ENCODE results near the gene GPR108. TPM values are rescaled to one million over a fixed set of nuclear protein-coding genes. Genes with fewer than 3 reads are reported as not detected.
"Not testable (repeated sequence)": the region's sequence is repeated elsewhere in the genome, so short reads cannot be mapped to it uniquely, and the experiment has no call there.

The GPR108 gene
- total and polyA plus RNA-seq, 4 donors: 17.2 to 34.2 (median 30.5) TPM

- DNase-seq (ENCODE audit: low spot score): no peak
- TF ChIP-seq ZBTB33 (IDR thresholded peaks at IDR 0.05): no peak
- TF ChIP-seq RAD21 (IDR thresholded peaks at IDR 0.05): no peak
- TF ChIP-seq GABPA (IDR thresholded peaks at IDR 0.05 in 1 of 2, conservative IDR thresholded peaks at IDR 0.05 in 1 of 2): no peak
- TF ChIP-seq HNF4A (conservative IDR thresholded peaks at IDR 0.05): no peak
- TF ChIP-seq FOXA2 (IDR thresholded peaks at IDR 0.05): no peak
- no peak for TF ChIP-seq HNF4G (IDR thresholded peaks at IDR 0.05)
- no peak for TF ChIP-seq REST (IDR thresholded peaks at IDR 0.05)
- TF ChIP-seq TAF1 (conservative IDR thresholded peaks at IDR 0.05): no peak
- TF ChIP-seq, protein P1, sequence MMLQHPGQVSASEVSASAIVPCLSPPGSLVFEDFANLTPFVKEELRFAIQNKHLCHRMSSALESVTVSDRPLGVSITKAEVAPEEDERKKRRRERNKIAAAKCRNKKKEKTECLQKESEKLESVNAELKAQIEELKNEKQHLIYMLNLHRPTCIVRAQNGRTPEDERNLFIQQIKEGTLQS (IDR thresholded peaks at IDR 0.05): no peak
- no peak for TF ChIP-seq FOXA1 (IDR thresholded peaks at IDR 0.05)
- WGBS: 88% methylated on average over 2 of the region's 2 CpGs
- H3K9ac ChIP-seq (ENCODE audit: low read depth in 1 of 2, low read length in 2 of 2): no peak overlapping the region
- no peaks in the 10 kb centered on the region for H3K36me3 ChIP-seq (ENCODE audit: control insufficient read depth in 4 of 4, insufficient read depth in 3 of 4, low read depth in 1 of 4, low read length in 3 of 4)
- H3K27ac ChIP-seq (ENCODE audit: low read depth in 1 of 2, low read length in 2 of 2): no peak overlapping the region
- no peak overlapping the region for H3K4me3 ChIP-seq (ENCODE audit: low read depth in 1 of 3, low read length in 3 of 3)
- H3K9me3 ChIP-seq (ENCODE audit: control insufficient read depth in 4 of 4, low read length in 3 of 4): no peaks in the 10 kb centered on the region
- peaks cover 0 to 3% (median 0%) of the 10 kb centered on the region in 4 donors for H3K4me1 ChIP-seq (ENCODE audit: control insufficient read depth in 4 of 4, insufficient read depth in 4 of 4, low read length in 3 of 4)
- H3K27me3 ChIP-seq (ENCODE audit: control insufficient read depth in 4 of 4, insufficient read depth in 4 of 4, low read length in 3 of 4): no peaks in the 10 kb centered on the region
Measured at GRCh38 chr19:6777434-6777833, 40.1 kb upstream of the GPR108 start.

DNA sequence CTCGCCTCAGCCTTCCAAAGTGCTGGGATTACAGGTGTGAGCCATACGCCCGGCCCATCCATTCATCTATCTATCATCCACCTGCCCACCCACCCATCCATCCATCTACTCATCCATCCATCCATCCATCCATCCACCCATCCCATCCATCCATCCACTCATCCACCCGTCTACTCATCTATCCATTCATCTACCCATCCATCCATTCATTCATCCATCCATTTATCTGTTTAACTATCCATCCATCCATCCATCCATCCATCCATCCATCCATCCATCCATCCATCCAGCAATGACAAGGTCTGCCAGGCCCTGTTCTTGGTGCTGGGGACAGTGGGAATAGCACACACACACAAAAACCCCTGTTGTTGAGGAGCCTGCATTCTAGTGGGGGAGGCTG, 39.6 kb upstream of the GPR108 start:
- Histone ChIP-seq H3K27me3 (ENCODE audit: control insufficient read depth in 4 of 4, insufficient read depth in 4 of 4, low read length in 3 of 4) (no peaks in the 10 kb centered on the region), H3K36me3 (ENCODE audit: control insufficient read depth in 4 of 4, insufficient read depth in 3 of 4, low read depth in 1 of 4, low read length in 3 of 4) (no peaks in the 10 kb centered on the region), H3K27ac (ENCODE audit: low read depth in 1 of 2, low read length in 2 of 2) (no peak overlapping the region), H3K9me3 (ENCODE audit: control insufficient read depth in 4 of 4, low read length in 3 of 4) (no peaks in the 10 kb centered on the region), H3K9ac (ENCODE audit: low read depth in 1 of 2, low read length in 2 of 2) (no peak overlapping the region), H3K4me3 (ENCODE audit: low read depth in 1 of 3, low read length in 3 of 3) (no peak overlapping the region), H3K4me1 (ENCODE audit: control insufficient read depth in 4 of 4, insufficient read depth in 4 of 4, low read length in 3 of 4) (peaks cover 0 to 3% (median 0%) of the 10 kb centered on the region in 4 donors)
- TF ChIP-seq RAD21 (IDR thresholded peaks at IDR 0.05) (no peak), FOXA2 (IDR thresholded peaks at IDR 0.05) (no peak), FOXA1 (IDR thresholded peaks at IDR 0.05) (no peak), RXRA (IDR thresholded peaks at IDR 0.05) (no peak), SP1 (IDR thresholded peaks at IDR 0.05) (no peak), EGR1 (IDR thresholded peaks at IDR 0.05; ENCODE audit: low read depth in 2 of 2) (no peak)
- DNase-seq (ENCODE audit: low spot score): no peak
- WGBS: 85% methylated on average over 4 of the region's 4 CpGs

DNA sequence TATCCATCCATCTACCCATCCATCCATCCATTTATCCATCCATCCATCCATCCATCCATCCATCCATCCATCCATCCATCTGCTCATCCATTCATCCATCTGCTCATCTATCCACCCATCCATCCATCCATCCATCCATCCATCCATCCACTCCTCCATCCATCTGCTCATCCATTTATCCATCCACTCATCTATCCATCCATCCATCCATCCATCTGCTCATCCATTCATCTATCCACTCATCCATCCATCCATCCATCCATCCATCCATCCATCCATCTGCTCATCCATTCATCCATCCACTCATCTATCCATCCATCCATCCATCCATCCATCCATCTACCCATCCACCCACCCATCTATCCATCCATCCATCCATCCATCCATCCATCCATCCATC, 38.7 kb upstream of the GPR108 start:
- H3K9ac ChIP-seq (ENCODE audit: low read depth in 1 of 2, low read length in 2 of 2); H3K27ac ChIP-seq (ENCODE audit: low read depth in 1 of 2, low read length in 2 of 2); H3K9me3 ChIP-seq (ENCODE audit: control insufficient read depth in 4 of 4, low read length in 3 of 4); DNase-seq (ENCODE audit: low spot score); H3K4me1 ChIP-seq (ENCODE audit: control insufficient read depth in 4 of 4, insufficient read depth in 4 of 4, low read length in 3 of 4); H3K4me3 ChIP-seq (ENCODE audit: low read depth in 1 of 3, low read length in 3 of 3); H3K36me3 ChIP-seq (ENCODE audit: control insufficient read depth in 4 of 4, insufficient read depth in 3 of 4, low read depth in 1 of 4, low read length in 3 of 4); H3K27me3 ChIP-seq (ENCODE audit: control insufficient read depth in 4 of 4, insufficient read depth in 4 of 4, low read length in 3 of 4): not testable (repeated sequence)
